Measurements from ENCODE around the gene TNFRSF11A.

Gene TNFRSF11A

DNA sequence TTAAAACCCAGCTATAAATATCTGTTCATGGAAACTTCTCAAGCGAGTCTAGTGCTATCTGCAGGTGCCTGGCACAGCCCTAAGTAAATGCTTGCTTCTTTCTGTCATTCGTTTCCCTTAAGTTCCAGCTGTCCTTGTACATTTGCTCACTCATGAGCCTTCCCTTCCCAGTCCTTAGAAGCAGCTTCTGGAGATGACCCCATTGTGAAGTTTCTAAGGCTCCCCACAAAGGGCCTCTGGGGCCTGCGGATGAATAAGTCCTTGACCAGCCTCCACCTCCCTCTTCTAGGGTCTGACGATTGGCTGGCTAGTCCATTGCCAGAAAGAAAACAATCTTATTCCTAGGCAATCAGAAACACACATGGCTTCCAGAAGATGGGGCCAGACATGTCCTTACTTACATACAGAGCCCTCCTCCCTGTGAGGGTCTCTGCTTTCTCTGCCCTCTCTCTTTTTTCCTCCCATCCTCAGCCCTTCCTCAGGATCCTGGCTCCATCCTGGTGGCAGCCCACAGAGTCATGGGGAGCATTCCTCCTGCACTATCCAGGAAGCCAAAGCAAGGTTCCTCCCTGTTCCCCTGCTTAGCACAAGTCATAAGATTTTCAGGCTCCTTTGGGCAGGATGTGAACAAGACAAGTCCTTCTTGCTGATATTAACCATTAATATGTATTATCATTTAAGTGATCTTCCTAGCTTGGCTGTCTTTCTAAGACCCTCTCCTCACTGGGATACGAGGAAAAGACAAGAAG, 87.3 kb downstream of the TNFRSF11A start:
- peak; percentile 79 for FAIRE-seq
- DNase-seq (ENCODE audit: insufficient read length, low spot score): no peak
- no peak for TF ChIP-seq CTCF (IDR thresholded peaks at IDR 0.05; ENCODE audit: insufficient read depth, missing control alignments)

DNA sequence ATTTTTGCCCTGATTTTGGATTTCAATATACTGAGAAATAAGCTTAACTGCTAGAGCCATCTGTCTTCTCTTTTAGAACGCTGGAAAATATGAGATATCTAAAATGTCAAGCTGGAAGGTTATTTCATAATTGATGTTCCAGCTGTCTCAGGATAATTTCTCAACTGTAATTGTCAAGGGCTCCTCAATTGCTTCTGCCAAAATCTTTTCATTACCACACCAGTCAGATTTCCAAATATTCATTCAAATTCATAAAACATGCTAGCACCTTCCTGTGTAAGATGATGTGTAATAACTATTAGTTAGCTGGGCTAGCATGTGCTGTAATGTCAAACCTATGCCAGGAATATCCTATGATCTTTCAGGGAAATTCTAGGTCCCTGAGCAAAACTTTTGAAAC, 88.1 kb downstream of the TNFRSF11A start:
- TF ChIP-seq CTCF (IDR thresholded peaks at IDR 0.05; ENCODE audit: insufficient read depth, missing control alignments): no peak
- DNase-seq (ENCODE audit: insufficient read length, low spot score) (no peak), FAIRE-seq (no peak)

DNA sequence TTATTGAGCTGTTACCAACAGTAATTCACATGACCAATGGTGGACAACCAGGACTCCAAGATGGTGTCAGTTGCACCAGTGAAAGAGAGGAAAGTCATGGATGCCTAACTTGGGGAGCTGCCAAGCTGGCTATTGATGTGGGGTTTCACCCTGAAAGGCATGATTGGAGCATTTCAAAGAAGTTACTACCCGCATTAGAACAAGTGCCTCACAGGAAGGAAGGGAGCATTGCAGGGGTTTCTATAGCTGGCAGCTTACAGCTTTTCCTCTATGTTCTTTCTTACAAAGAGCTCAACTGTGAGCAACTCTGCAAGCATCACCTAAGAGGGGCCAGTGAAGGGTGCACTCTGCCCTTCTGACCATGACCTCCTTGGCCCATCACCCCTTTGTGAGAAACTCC, 93.1 kb downstream of the TNFRSF11A start:
- no peak for TF ChIP-seq CTCF (IDR thresholded peaks at IDR 0.05; ENCODE audit: insufficient read depth, missing control alignments)
- no peak for DNase-seq (ENCODE audit: insufficient read length, low spot score)
- FAIRE-seq: no peak

DNA sequence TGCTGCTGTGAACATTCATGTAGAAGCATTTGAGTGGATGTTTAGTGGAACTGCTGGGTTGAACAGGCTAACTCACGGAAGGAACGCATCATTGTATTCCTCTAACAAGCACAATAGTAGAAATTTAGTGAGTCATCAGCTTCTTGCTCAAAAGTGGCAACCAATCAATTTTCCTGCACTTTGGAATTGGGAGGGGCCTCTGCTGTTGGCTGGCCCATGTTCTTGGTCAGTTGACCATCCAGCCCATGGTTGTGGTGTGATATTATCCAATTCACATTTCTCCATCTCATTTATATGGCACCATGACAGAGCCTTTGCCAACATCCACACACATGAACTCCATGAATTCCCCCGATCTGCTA, 95.0 kb downstream of the TNFRSF11A start:
- DNase-seq (ENCODE audit: insufficient read length, low spot score) (no peak), FAIRE-seq (peak; percentile 64)
- TF ChIP-seq CTCF (IDR thresholded peaks at IDR 0.05; ENCODE audit: insufficient read depth, missing control alignments): no peak

DNA sequence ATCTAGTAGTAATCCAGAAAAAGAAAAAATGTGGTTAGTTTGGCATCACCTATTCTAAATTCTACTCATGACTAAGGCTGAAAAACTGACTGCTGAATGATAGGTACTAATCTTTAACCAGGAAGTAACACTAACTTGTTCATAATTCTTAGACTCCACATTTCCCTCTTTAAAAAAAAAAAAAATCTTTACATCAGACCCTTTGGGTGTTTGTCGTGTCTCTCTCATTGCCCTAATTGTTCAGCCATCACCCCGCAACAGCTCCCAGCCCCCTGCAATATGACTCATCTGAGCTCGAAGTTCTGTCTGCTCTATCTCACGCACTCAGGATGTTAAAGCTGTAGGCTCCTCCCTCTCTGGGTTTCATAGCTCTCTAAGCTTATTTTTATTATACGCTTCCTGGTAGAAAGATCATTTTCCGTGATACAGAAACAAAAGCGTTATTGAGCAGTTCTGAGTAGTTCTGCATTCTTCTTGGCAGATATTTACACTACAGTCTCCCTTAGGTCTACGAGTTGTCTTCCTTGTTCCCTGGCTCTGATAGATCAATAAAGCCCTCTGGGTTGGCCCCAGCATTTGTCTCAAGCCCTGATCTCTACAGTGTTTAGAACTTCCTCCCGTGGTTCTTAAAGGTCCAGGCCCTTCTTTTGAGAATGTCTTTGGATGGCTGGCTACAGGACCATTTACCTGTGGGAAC, 95.6 kb downstream of the TNFRSF11A start:
- FAIRE-seq: peak; percentile 11
- TF ChIP-seq CTCF (IDR thresholded peaks at IDR 0.05; ENCODE audit: insufficient read depth, missing control alignments): no peak
- no peak for DNase-seq (ENCODE audit: insufficient read length, low spot score)

- peak; percentile 89 for TF ChIP-seq CTCF (IDR thresholded peaks at IDR 0.05; ENCODE audit: insufficient read depth, missing control alignments)
- peak; percentile 66 for DNase-seq (ENCODE audit: insufficient read length, low spot score)
- peak; percentile 100 for FAIRE-seq
Measured at GRCh38 chr18:62425465-62426190, 100.5 kb downstream of the TNFRSF11A start.

- DNase-seq (ENCODE audit: insufficient read length, low spot score) (no peak), FAIRE-seq (no peak)
- no peak for TF ChIP-seq CTCF (IDR thresholded peaks at IDR 0.05; ENCODE audit: insufficient read depth, missing control alignments)
Measured at GRCh38 chr18:62426191-62426488, 101.0 kb downstream of the TNFRSF11A start.

Measured in D721Med (cell line).